Choroid plexus epithelial cell (primary cell): Measurements from ENCODE around the gene CTBP2.

ENCODE experiments used
- DNase-seq: peaks from one replicate; pipeline ENCODE4 v3.0.0-alpha.2; 2010; ENCODE audit warnings: low read depth
- H3K4me3 ChIP-seq: 2 replicates; pipeline ENCODE4 v1.5.1; 2011; ENCODE audit warnings: low read depth, mild to moderate bottlenecking, control low read depth, low read length, moderate library complexity
- TF ChIP-seq, protein P1 (sequence below): conservative IDR thresholded peaks from 2 replicates; pipeline ENCODE4 v1.5.1; 2011; ENCODE audit warnings: low read depth, mild to moderate bottlenecking, control low read depth, inconsistent platforms, low read length, moderate library complexity

CTBP2 gene

DNA sequence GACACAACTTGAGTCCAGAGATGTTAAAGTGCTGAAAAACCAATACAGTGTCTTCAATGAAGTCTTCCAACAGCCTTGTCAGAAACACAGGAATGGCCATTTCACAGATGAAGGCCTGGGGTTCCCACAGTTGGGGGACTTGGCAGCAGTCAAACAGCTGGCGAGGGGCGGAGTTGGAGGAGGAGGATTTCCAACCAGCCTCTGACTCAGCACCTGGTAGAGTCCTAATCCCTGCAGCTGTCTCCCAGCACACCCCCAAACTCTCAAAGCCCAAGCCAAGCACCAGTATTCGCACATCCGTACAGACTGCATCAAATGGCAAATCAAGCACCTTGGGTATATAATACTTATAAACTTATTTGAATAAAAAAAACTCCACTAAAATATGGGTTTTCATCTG, 28.0 kb downstream of the CTBP2 start:
- TF ChIP-seq, protein P1, sequence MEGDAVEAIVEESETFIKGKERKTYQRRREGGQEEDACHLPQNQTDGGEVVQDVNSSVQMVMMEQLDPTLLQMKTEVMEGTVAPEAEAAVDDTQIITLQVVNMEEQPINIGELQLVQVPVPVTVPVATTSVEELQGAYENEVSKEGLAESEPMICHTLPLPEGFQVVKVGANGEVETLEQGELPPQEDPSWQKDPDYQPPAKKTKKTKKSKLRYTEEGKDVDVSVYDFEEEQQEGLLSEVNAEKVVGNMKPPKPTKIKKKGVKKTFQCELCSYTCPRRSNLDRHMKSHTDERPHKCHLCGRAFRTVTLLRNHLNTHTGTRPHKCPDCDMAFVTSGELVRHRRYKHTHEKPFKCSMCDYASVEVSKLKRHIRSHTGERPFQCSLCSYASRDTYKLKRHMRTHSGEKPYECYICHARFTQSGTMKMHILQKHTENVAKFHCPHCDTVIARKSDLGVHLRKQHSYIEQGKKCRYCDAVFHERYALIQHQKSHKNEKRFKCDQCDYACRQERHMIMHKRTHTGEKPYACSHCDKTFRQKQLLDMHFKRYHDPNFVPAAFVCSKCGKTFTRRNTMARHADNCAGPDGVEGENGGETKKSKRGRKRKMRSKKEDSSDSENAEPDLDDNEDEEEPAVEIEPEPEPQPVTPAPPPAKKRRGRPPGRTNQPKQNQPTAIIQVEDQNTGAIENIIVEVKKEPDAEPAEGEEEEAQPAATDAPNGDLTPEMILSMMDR, result no peak
- no peak overlapping the region for H3K4me3 ChIP-seq
- no peak for DNase-seq

DNA sequence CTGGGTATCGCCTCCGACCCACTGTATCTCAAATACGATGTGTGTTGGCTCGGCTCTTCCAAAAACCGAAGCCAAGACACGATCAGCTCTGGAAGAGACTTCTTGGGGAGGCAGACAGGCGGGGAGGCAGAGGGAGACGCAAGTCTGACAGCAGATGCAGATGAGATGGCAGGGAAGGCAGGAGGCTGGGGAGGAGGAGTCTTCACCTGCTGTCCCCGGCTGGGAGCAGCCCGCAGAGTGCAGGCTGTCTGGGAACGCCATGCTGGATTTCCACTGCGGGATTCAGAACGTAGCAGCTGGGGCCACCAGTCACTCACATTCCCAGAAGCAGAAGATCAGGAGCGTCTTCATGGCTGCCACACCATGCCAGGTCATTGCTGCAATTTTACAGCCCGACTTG, 29.4 kb downstream of the CTBP2 start:
- TF ChIP-seq, protein P1, result no peak
- no peak overlapping the region for H3K4me3 ChIP-seq
- no peak for DNase-seq

DNA sequence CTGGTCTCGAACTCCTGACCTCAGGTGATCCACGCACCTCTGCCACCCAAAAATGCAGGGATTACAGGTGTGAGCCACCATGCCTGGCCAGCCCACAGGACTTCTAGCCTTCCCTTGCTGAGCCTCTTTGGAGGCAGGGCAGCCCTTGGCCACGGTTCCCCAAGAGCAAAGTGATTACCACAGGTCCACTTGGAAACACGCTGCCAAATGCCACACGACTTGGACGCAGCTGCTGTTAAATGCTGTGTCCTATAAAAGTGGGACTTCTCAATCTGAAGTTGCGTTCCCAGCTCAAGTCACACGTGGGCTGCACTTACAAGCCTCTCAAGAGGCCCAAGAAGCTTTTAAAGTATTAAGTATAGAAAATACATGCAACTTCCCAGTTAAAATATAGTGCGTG, 30.1 kb downstream of the CTBP2 start:
- DNase-seq, result no peak
- no peak overlapping the region for H3K4me3 ChIP-seq
- TF ChIP-seq, protein P1, result no peak

DNA sequence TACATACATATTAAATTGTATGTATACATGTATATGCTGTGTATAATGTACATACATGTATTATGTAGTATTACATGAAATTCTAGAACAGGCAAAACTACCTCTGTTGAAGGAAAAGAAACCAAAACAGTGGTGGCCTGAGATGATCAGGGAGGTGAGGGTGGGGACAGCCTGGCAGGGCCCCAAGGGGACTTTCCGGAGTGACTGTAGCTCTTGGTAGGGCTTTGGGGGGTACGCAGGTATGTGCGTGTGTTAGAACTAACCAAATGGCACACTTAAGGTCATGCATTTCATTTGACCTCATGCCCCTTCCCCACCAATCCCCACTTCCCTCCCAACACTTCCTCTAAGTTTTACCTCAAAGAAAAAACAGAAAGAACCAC, 31.3 kb downstream of the CTBP2 start:
- TF ChIP-seq, protein P1, result no peak
- no peak overlapping the region for H3K4me3 ChIP-seq
- no peak for DNase-seq

DNA sequence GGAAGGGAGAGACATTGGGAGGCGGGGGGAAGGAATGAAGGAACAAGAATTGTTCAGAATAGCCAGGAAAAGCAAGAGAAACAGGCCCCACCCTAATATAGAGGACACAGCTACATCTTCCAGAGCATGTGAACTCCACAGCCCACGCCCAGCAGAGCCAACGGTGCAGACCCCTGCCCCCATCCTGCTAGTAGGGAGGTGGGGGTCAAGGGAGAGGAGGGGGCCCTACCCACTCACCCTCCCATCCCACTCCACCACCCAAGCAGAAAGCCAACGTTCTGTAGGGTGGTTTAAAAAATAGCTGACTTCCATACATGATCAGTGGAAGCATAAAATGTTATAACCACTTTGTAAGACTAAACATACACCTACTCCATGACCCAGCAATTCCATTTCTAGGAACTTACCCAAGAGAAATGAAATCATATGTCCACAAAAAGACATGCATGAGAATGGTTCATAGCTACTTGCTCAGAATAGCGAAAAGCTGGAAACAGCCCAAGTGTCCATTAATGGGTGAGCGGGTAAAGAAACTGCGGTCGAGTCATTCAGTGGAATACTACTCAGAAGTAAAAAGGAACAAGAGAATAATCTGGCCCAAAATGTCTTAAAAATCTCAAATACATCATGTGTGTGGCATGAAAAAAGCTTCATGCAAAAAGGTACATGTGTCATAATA, 31.8 kb downstream of the CTBP2 start:
- peak; percentile 27 for DNase-seq
- TF ChIP-seq, protein P1, result no peak
- no peak overlapping the region for H3K4me3 ChIP-seq

DNA sequence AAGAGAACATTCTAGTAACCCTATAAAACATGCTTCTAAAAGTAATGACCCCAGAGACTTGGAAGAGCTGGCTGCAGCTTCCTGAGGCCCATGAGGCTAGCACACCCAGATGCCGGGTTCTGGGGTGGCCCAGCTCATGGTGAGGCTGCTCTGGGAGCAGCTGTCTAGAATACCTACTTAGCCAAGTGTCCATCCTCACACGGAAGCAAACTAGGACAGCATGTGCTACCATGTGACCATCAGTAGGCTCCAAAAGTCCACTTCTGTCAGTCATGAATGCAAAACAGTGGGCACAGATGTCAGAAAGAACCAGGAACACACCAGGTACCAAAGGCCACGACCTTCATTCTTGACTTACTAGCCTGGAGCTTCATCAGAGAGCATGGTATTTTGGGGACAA, 32.4 kb downstream of the CTBP2 start:
- TF ChIP-seq, protein P1, result no peak
- DNase-seq, result no peak
- H3K4me3 ChIP-seq, result no peak overlapping the region

DNA sequence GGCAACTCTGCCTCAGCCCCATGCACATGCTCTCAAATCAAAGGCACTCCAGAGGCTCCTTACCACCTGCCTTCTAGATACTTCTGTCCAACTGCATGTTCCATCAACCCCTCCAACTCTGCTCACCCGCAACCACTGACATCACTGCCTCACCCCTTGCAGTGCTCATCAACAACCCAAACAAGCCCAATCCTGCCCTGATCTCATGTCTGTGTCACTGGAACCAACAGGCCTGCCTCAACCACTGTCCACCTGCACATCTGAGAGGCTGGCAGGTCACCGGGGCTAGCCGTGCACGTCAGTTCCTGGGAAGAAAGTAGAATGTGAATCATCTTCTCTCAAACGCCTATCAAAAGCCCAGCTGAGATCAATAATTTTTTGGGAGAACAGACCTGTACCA, 33.3 kb downstream of the CTBP2 start:
- no peak for DNase-seq

More for the DNA sequence above, 33.3 kb downstream of the CTBP2 start:
- TF ChIP-seq, protein P1, result no peak
- H3K4me3 ChIP-seq, result no peak overlapping the region
